KMS-11 (cell line): ENCODE results near the gene MYRIP.

ENCODE experiments used
- H2AFZ ChIP-seq: fragments of 200-600 bp; sonication (generic); 2 replicates; pipeline ENCODE4 v1.6.1; 2016; ENCODE audit warnings: antibody characterized with exemption, mixed run types, low read depth
- H3K27ac ChIP-seq: fragments of 200-600 bp; sonication (generic); 2 replicates; pipeline ENCODE4 v1.6.1; 2016; ENCODE audit warnings: mild to moderate bottlenecking, mixed run types
- H3K27me3 ChIP-seq: fragments of 200-600 bp; sonication (generic); 2 replicates; pipeline ENCODE4 v1.6.1; 2017; ENCODE audit warnings: mild to moderate bottlenecking, low read depth, mixed run types, moderate library complexity; ENCODE audit not compliant: insufficient read depth
- H3K36me3 ChIP-seq: fragments of 200-600 bp; sonication (generic); 2 replicates; pipeline ENCODE4 v1.6.1; 2017; ENCODE audit warnings: mild to moderate bottlenecking, mixed run types; ENCODE audit not compliant: insufficient read depth
- H3K4me1 ChIP-seq: fragments of 200-600 bp; sonication (generic); 2 replicates; pipeline ENCODE4 v1.6.1; 2016; ENCODE audit warnings: mild to moderate bottlenecking, low read depth, mixed run types; ENCODE audit not compliant: poor library complexity, severe bottlenecking
- H3K4me2 ChIP-seq: fragments of 200-600 bp; sonication (generic); 2 replicates; pipeline ENCODE4 v1.7.0; 2016; ENCODE audit warnings: mild to moderate bottlenecking, mixed run types
- H3K4me3 ChIP-seq: fragments of 200-600 bp; sonication (generic); IDR thresholded peaks from 2 replicates; pipeline ENCODE4 v1.6.1; 2017; ENCODE audit warnings: low read depth, low read length, mixed read lengths; ENCODE audit not compliant: insufficient read depth
- H3K79me2 ChIP-seq: fragments of 200-600 bp; sonication (generic); 2 replicates; pipeline ENCODE4 v1.6.1; 2016; ENCODE audit warnings: low read depth, mixed run types; ENCODE audit not compliant: insufficient read depth
- H3K9ac ChIP-seq: fragments of 200-600 bp; sonication (generic); 2 replicates; pipeline ENCODE4 v1.6.1; 2016; ENCODE audit warnings: mild to moderate bottlenecking, mixed run types
- H4K20me1 ChIP-seq: fragments of 200-600 bp; sonication (generic); 2 replicates; pipeline ENCODE4 v1.6.1; 2016; ENCODE audit warnings: mild to moderate bottlenecking, mixed run types; ENCODE audit not compliant: insufficient read depth
- CTCF ChIP-seq: fragments of 200-600 bp; sonication (generic); conservative IDR thresholded peaks from 2 replicates; pipeline ENCODE4 v1.6.1; 2017; ENCODE audit warnings: low read depth, mild to moderate bottlenecking, antibody characterized with exemption, low read length, moderate library complexity, mixed read lengths

Gene MYRIP

DNA sequence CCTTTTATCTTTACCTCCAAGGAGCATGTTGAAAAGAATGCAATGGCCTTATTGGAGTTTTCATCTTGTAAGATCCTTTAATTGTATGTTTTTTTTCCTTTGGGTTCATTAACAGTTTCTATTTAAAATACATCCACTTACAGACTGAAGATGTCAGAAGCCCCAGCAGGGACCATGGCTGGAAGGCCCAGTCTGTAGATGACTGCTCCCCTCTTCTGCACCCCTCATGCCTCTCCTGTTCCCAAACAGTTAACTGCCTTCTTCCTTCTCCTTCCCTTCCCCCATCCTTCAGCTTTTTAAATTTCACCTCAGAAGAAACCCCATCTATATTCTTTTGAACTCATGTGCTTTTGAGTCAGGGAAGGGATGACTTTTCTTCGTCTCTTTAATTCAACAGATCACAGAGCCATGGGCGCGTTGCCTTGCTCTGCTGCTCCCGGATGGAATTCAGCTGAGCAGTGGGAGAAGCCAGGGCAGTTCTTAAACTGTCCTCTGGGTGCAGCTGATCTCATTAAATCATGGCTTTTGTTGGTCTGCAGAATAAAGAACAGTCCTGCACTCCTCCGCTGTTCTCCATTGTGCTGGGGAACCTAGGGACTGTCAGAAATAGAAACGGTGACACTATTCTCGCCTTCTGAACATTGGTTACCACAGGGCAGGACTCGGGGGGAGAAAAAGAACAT is 428.6 kb downstream of the MYRIP start:
- H3K9ac ChIP-seq = no peak overlapping the region
- no peak for TF ChIP-seq CTCF
- H2AFZ ChIP-seq = no peak overlapping the region
- no peak overlapping the region for H3K4me3 ChIP-seq
- no peak overlapping the region for H3K4me2 ChIP-seq
- no peaks in the 10 kb centered on the region for H4K20me1 ChIP-seq
- H3K79me2 ChIP-seq = no peaks in the 10 kb centered on the region
- H3K4me1 ChIP-seq = no peaks in the 10 kb centered on the region
- no peaks in the 10 kb centered on the region for H3K27me3 ChIP-seq
- H3K36me3 ChIP-seq = no peaks in the 10 kb centered on the region
- no peak overlapping the region for H3K27ac ChIP-seq

- no peak overlapping the region for H3K4me3 ChIP-seq
- no peaks in the 10 kb centered on the region for H3K36me3 ChIP-seq
- H3K4me1 ChIP-seq = no peaks in the 10 kb centered on the region
- no peak overlapping the region for H2AFZ ChIP-seq
- no peak overlapping the region for H3K4me2 ChIP-seq
- H3K27me3 ChIP-seq = no peaks in the 10 kb centered on the region
- no peaks in the 10 kb centered on the region for H4K20me1 ChIP-seq
- no peaks in the 10 kb centered on the region for H3K79me2 ChIP-seq
- TF ChIP-seq CTCF = no peak
- H3K9ac ChIP-seq = no peak overlapping the region
- H3K27ac ChIP-seq = no peak overlapping the region
Observed at GRCh38 chr3:40240921-40241320, 431.5 kb downstream of the MYRIP start.

- no peaks in the 10 kb centered on the region for H4K20me1 ChIP-seq
- no peak overlapping the region for H3K4me2 ChIP-seq
- H3K36me3 ChIP-seq = no peaks in the 10 kb centered on the region
- H3K27me3 ChIP-seq = no peaks in the 10 kb centered on the region
- H3K4me3 ChIP-seq = no peak overlapping the region
- no peak overlapping the region for H3K9ac ChIP-seq
- H3K27ac ChIP-seq = no peak overlapping the region
- H2AFZ ChIP-seq = no peak overlapping the region
- H3K79me2 ChIP-seq = no peaks in the 10 kb centered on the region
- H3K4me1 ChIP-seq = no peaks in the 10 kb centered on the region
- TF ChIP-seq CTCF = no peak
Observed at GRCh38 chr3:40242216-40242615, 432.8 kb downstream of the MYRIP start.

DNA sequence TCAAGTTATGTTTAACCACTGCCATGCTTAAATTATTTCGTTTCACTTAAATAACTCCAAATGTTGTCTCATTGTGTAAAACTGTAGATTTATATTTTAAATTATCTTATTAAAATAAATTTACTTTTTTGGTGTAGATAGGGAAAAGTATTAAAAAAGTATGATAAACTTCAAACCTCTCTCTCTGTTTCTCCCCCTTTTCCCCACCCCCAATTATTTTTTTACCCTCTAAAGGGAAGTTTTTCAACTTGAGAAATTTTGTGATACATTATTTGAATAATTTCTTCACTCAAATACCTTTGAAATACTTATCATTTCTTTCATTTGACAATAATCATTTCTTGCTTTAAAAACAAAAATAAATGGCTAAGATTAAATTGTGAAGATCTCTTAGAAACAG is 433.2 kb downstream of the MYRIP start:
- TF ChIP-seq CTCF = no peak
- no peak overlapping the region for H3K4me2 ChIP-seq
- H4K20me1 ChIP-seq = no peaks in the 10 kb centered on the region

More for the DNA sequence above, 433.2 kb downstream of the MYRIP start:
- Histone ChIP-seq H3K9ac (no peak overlapping the region), H3K4me1 (no peaks in the 10 kb centered on the region), H3K36me3 (no peaks in the 10 kb centered on the region), H3K27me3 (no peaks in the 10 kb centered on the region), H3K27ac (no peak overlapping the region), H3K4me3 (no peak overlapping the region), H3K79me2 (no peaks in the 10 kb centered on the region), H2AFZ (no peak overlapping the region)
